ENCODE data around the gene CD160. TPM values are rescaled to one million over a fixed set of nuclear protein-coding genes. Genes with fewer than 3 reads are reported as not detected.

Gene CD160
- polyA plus RNA-seq, 3 donors: 1.0 to 4.1 (median 2.6) TPM

Other genes starting within 250 kb of the CD160 start
- 10 to 100 TPM; 39.7 to 47.1 (median 41.7) TPM for gene GPR89A, start 111.5 kb upstream of the CD160 start, polyA plus RNA-seq (ENCODE audit: insufficient read length in 3 of 3)
- 100 to 1,000 TPM; 179 to 244 (median 186) TPM for gene PDZK1, start 12.1 kb upstream of the CD160 start, polyA plus RNA-seq (ENCODE audit: insufficient read length in 3 of 3)
- gene RNF115, start 104.6 kb downstream of the CD160 start, polyA plus RNA-seq (ENCODE audit: insufficient read length in 3 of 3): 10 to 100 TPM; 12.4 to 21.9 (median 20.7) TPM
- gene POLR3C, start 104.7 kb downstream of the CD160 start, polyA plus RNA-seq (ENCODE audit: insufficient read length in 3 of 3): 10 to 100 TPM; 35.9 to 41.3 (median 39.5) TPM
- 1 to 10 TPM; 6.5 to 9.1 (median 8.0) TPM for gene NUDT17, start 126.1 kb downstream of the CD160 start, polyA plus RNA-seq (ENCODE audit: insufficient read length in 3 of 3)
- gene PIAS3, start 139.6 kb downstream of the CD160 start, polyA plus RNA-seq (ENCODE audit: insufficient read length in 3 of 3): 10 to 100 TPM; 52.5 to 59.6 (median 55.4) TPM
- gene ANKRD35, start 166.4 kb downstream of the CD160 start, polyA plus RNA-seq (ENCODE audit: insufficient read length in 3 of 3): 1 to 10 TPM; 2.6 to 2.8 (median 2.7) TPM
- 1 to 10 TPM in 2 of 3 donors, under 1 TPM in 1; 0.61 to 2.3 (median 1.4) TPM for gene ITGA10, start 190.6 kb downstream of the CD160 start, polyA plus RNA-seq (ENCODE audit: insufficient read length in 3 of 3)
- gene PEX11B, start 199.2 kb downstream of the CD160 start, polyA plus RNA-seq (ENCODE audit: insufficient read length in 3 of 3): 10 to 100 TPM; 49.4 to 59.3 (median 56.8) TPM
- gene RBM8A, start 208.0 kb downstream of the CD160 start, polyA plus RNA-seq (ENCODE audit: insufficient read length in 3 of 3): 100 to 1,000 TPM; 179 to 211 (median 202) TPM
- 10 to 100 TPM; 21.5 to 22.8 (median 22.0) TPM for gene LIX1L, start 238.5 kb downstream of the CD160 start, polyA plus RNA-seq (ENCODE audit: insufficient read length in 3 of 3)
- gene ANKRD34A, start 245.1 kb downstream of the CD160 start, polyA plus RNA-seq (ENCODE audit: insufficient read length in 3 of 3): under 1 TPM; 0.64 to 0.79 (median 0.77) TPM
- 10 to 100 TPM; 32.3 to 35.7 (median 34.5) TPM for gene POLR3GL, start 245.2 kb downstream of the CD160 start, polyA plus RNA-seq (ENCODE audit: insufficient read length in 3 of 3)